GM18909 (cell line): ENCODE data around the gene WDR47.
A peak's percentile ranks its signal among the peaks of the same experiment; 100 is the strongest.
"Not testable (repeated sequence)": the region's sequence is repeated elsewhere in the genome, so short reads cannot be mapped to it uniquely, and the experiment has no call there.

Source experiments
- ATAC-seq: cut with Tn5 transposase; IDR thresholded peaks from one replicate; pipeline ENCODE4 v1.9.1; 2021; ENCODE audit warnings: mild to moderate bottlenecking; ENCODE audit not compliant: unreplicated experiment, poor library complexity

The WDR47 gene

GRCh38 chr1:109056064-109056463 lies 14.2 kb upstream of the WDR47 start:
- ATAC-seq: no peak

GRCh38 chr1:109052145-109052544 lies 10.2 kb upstream of the WDR47 start:
- not testable (repeated sequence) for ATAC-seq

GRCh38 chr1:109050228-109050995 lies 8.5 kb upstream of the WDR47 start:
- ATAC-seq: no peak

GRCh38 chr1:109048335-109048734 lies 6.4 kb upstream of the WDR47 start:
- no peak for ATAC-seq

GRCh38 chr1:109047339-109047738 lies 5.4 kb upstream of the WDR47 start:
- no peak for ATAC-seq

GRCh38 chr1:109046671-109047070 lies 4.8 kb upstream of the WDR47 start:
- no peak for ATAC-seq

- no peak for ATAC-seq
Measured at GRCh38 chr1:109045595-109045994, 3.7 kb upstream of the WDR47 start.

GRCh38 chr1:109040989-109041620 lies 797 bp downstream of the WDR47 start:
- peak; percentile 28 for ATAC-seq

GRCh38 chr1:109040627-109040988 lies 1.3 kb downstream of the WDR47 start:
- no peak for ATAC-seq

- no peak for ATAC-seq
Measured at GRCh38 chr1:109034382-109034781, 7.5 kb downstream of the WDR47 start.

- ATAC-seq: not testable (repeated sequence)
Measured at GRCh38 chr1:109029493-109029892, 12.4 kb downstream of the WDR47 start.

- ATAC-seq: no peak
Measured at GRCh38 chr1:109027841-109028240, 14.1 kb downstream of the WDR47 start.

GRCh38 chr1:109025694-109026093 lies 16.2 kb downstream of the WDR47 start:
- no peak for ATAC-seq

- ATAC-seq: no peak
Measured at GRCh38 chr1:109024646-109025045, 17.3 kb downstream of the WDR47 start.

GRCh38 chr1:109020693-109021257 lies 21.1 kb downstream of the WDR47 start:
- no peak for ATAC-seq

GRCh38 chr1:109017719-109018118 lies 24.2 kb downstream of the WDR47 start:
- ATAC-seq: not testable (repeated sequence)

GRCh38 chr1:109017134-109017533 lies 24.8 kb downstream of the WDR47 start:
- ATAC-seq: no peak

- ATAC-seq: no peak
Measured at GRCh38 chr1:109011335-109011734, 30.6 kb downstream of the WDR47 start.

- not testable (repeated sequence) for ATAC-seq
Measured at GRCh38 chr1:108996622-108997021, 45.3 kb downstream of the WDR47 start.

- ATAC-seq: no peak
Measured at GRCh38 chr1:108983114-108983513, 58.8 kb downstream of the WDR47 start.

GRCh38 chr1:108976658-108977057 lies 65.2 kb downstream of the WDR47 start:
- no peak for ATAC-seq

GRCh38 chr1:108972951-108973350 lies 69.0 kb downstream of the WDR47 start:
- no peak for ATAC-seq
